Upper lobe of right lung (tissue), 1 donor: ENCODE data around the gene AFF1. TPM values are rescaled to one million over a fixed set of nuclear protein-coding genes. Genes with fewer than 3 reads are reported as not detected.
"Not testable (repeated sequence)": the region's sequence is repeated elsewhere in the genome, so short reads cannot be mapped to it uniquely, and the experiment has no call there.

Experiments
- ATAC-seq: fragments of 200-7000 bp; cut with Tn5 transposase; one replicate; pipeline ENCODE4 v1.9.1; 2020; ENCODE audit warnings: mild to moderate bottlenecking, moderate library complexity
- DNase-seq: peaks from one replicate; pipeline ENCODE4 v3.0.0-alpha.2; 2020
- H3K27ac ChIP-seq: fragments of 200-600 bp; one replicate; pipeline ENCODE4 v1.8.0; 2022
- H3K27me3 ChIP-seq: fragments of 200-600 bp; one replicate; pipeline ENCODE4 v1.8.0; 2022; ENCODE audit warnings: mild to moderate bottlenecking
- H3K36me3 ChIP-seq: fragments of 200-600 bp; one replicate; pipeline ENCODE4 v1.8.0; 2022
- H3K4me1 ChIP-seq: fragments of 200-600 bp; one replicate; pipeline ENCODE4 v1.8.0; 2022
- H3K4me3 ChIP-seq: fragments of 200-600 bp; one replicate; pipeline ENCODE4 v1.8.0; 2022; ENCODE audit warnings: mild to moderate bottlenecking
- H3K9me3 ChIP-seq: fragments of 200-600 bp; one replicate; pipeline ENCODE4 v1.8.0; 2022
- CTCF ChIP-seq: fragments of 200-600 bp; IDR thresholded peaks from one replicate; pipeline ENCODE4 v1.8.0; 2022; ENCODE audit warnings: antibody characterized with exemption
- intact Hi-C: fragments of 100-400 bp; cut with DNase I; formaldehyde crosslinking; loops from one replicate; pipeline ENCODE4 v1.11.0; 2022
- total RNA-seq: library from RNA; stranded (reverse); fragmentation: NEBNext Ultra II Directional; extraction: Animal tissue kit (Norgen Biotek cat#: 25700); gene quantifications from one replicate; pipeline ENCODE4 v1.2.1, GENCODE V29; 2021
- donor health status: DM: no; HTN: yes; CAD: no; lungs with severe emphysema.

The AFF1 gene
- total RNA-seq, 1 donor from 2014 or later, result 103 TPM

GRCh38 chr4:87010192-87010591 lies 75.4 kb downstream of the AFF1 start:
- Histone ChIP-seq H3K36me3 (no peaks in the 10 kb centered on the region), H3K27me3 (no peaks in the 10 kb centered on the region), H3K4me1 (peaks cover 70% of the 10 kb centered on the region), H3K27ac (peak overlapping the region; percentile 98), H3K4me3 (no peak overlapping the region), H3K9me3 (no peaks in the 10 kb centered on the region)
- intact Hi-C loops, result no loop called here
- ATAC-seq (no peak), DNase-seq (no peak)
- TF ChIP-seq CTCF, result no peak

- intact Hi-C loops, result no loop called here
- Histone ChIP-seq H3K27me3 (no peaks in the 10 kb centered on the region), H3K27ac (peak overlapping the region; percentile 40), H3K36me3 (no peaks in the 10 kb centered on the region), H3K9me3 (no peaks in the 10 kb centered on the region), H3K4me3 (no peak overlapping the region), H3K4me1 (peaks cover 79% of the 10 kb centered on the region)
- TF ChIP-seq CTCF, result no peak
- ATAC-seq (no peak), DNase-seq (no peak)
These were observed 76.7 kb downstream of the AFF1 start for GRCh38 chr4:87011340-87012034.

GRCh38 chr4:87012265-87012953 lies 77.6 kb downstream of the AFF1 start:
- H3K4me1 ChIP-seq, result peaks cover 89% of the 10 kb centered on the region
- ATAC-seq, result peak; percentile 35

GRCh38 chr4:87012954-87013308 lies 78.1 kb downstream of the AFF1 start:
- intact Hi-C loops, H3K36me3 ChIP-seq, DNase-seq, ATAC-seq, H3K9me3 ChIP-seq, H3K4me3 ChIP-seq, H3K27me3 ChIP-seq: not testable (repeated sequence)
- H3K4me1 ChIP-seq, result peaks cover 91% of the 10 kb centered on the region
- peak overlapping the region; percentile 80 for H3K27ac ChIP-seq

More at GRCh38 chr4:87012265-87012953, 77.6 kb downstream of the AFF1 start:
- Histone ChIP-seq H3K36me3 (no peaks in the 10 kb centered on the region), H3K4me3 (no peak overlapping the region), H3K9me3 (no peaks in the 10 kb centered on the region), H3K27me3 (no peaks in the 10 kb centered on the region), H3K27ac (peak overlapping the region; percentile 40)
- no peak for DNase-seq
- intact Hi-C loops, result no loop called here
- TF ChIP-seq CTCF, result no peak

- DNase-seq (no peak), ATAC-seq (no peak)
- Histone ChIP-seq H3K27ac (peak overlapping the region; percentile 80), H3K27me3 (no peaks in the 10 kb centered on the region), H3K4me3 (no peak overlapping the region), H3K9me3 (no peaks in the 10 kb centered on the region), H3K4me1 (peaks cover 92% of the 10 kb centered on the region), H3K36me3 (no peaks in the 10 kb centered on the region)
- intact Hi-C loops, result no loop called here
- no peak for TF ChIP-seq CTCF
These were observed 79.5 kb downstream of the AFF1 start for GRCh38 chr4:87014284-87014782.

GRCh38 chr4:87015416-87015815 lies 80.6 kb downstream of the AFF1 start:
- no peak overlapping the region for H3K4me3 ChIP-seq
- DNase-seq, result no peak
- no peaks in the 10 kb centered on the region for H3K9me3 ChIP-seq
- ATAC-seq, result no peak
- intact Hi-C loops, result no loop called here
- no peaks in the 10 kb centered on the region for H3K27me3 ChIP-seq
- TF ChIP-seq CTCF, result no peak
- peaks cover 85% of the 10 kb centered on the region for H3K4me1 ChIP-seq
- no peaks in the 10 kb centered on the region for H3K36me3 ChIP-seq
- peak overlapping the region; percentile 80 for H3K27ac ChIP-seq
